ENCODE measurements around the gene BCL2. TPM values are rescaled to one million over a fixed set of nuclear protein-coding genes. Genes with fewer than 3 reads are reported as not detected.
"Not testable (repeated sequence)": the region's sequence is repeated elsewhere in the genome, so short reads cannot be mapped to it uniquely, and the experiment has no call there.

The BCL2 gene
- total RNA-seq, 2 donors from 2014 or later: 95.4 to 269 TPM

- peaks cover 97% of the 10 kb centered on the region for H3K36me3 Mint-ChIP-seq (ENCODE audit: low read depth)
- no peaks in the 10 kb centered on the region for H3K27me3 Mint-ChIP-seq
- peak overlapping the region; percentile 98 for H3K27ac Mint-ChIP-seq
- peak; percentile 21 for ATAC-seq (replicated peaks)
- H3K4me3 Mint-ChIP-seq: peak overlapping the region; percentile 83
- peaks cover 77% of the 10 kb centered on the region for H3K4me1 Mint-ChIP-seq
- peaks cover 6% of the 10 kb centered on the region for H3K9me3 Mint-ChIP-seq
Observed at GRCh38 chr18:63213936-63214671, 105.5 kb downstream of the BCL2 start.

GRCh38 chr18:63213331-63213900 lies 106.2 kb downstream of the BCL2 start:
- peak; percentile 76 for ATAC-seq (replicated peaks)
- Mint-ChIP-seq H3K9me3 (no peaks in the 10 kb centered on the region), H3K27ac (peak overlapping the region; percentile 98), H3K36me3 (ENCODE audit: low read depth) (peaks cover 97% of the 10 kb centered on the region), H3K4me3 (peak overlapping the region; percentile 83), H3K27me3 (no peaks in the 10 kb centered on the region), H3K4me1 (peaks cover 77% of the 10 kb centered on the region)

DNA sequence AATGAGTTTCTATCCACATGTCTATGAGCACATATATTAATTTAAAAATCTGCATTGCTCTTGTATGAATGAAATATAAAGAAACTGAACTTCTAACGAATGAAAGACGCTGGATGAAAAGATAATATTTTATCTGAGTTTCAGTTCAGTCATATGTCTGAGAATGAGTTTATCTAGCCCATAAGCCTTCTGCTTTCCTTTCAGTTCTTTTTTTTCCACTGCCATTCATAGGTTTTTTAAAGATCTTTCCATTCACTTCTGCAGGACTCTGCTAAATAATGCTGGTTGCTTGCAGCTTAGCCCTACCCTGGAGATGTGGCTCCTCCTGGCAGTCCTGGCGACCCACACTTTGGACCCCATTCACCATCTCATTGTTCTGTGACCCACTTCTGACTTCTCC lies 109.0 kb downstream of the BCL2 start:
- no peaks in the 10 kb centered on the region for H3K9me3 Mint-ChIP-seq
- peak overlapping the region; percentile 98 for H3K27ac Mint-ChIP-seq
- ATAC-seq (replicated peaks): no peak
- peaks cover 73% of the 10 kb centered on the region for H3K4me1 Mint-ChIP-seq
- H3K4me3 Mint-ChIP-seq: peak overlapping the region; percentile 83
- H3K36me3 Mint-ChIP-seq (ENCODE audit: low read depth): peaks cover 97% of the 10 kb centered on the region
- no peaks in the 10 kb centered on the region for H3K27me3 Mint-ChIP-seq

- no peaks in the 10 kb centered on the region for H3K27me3 Mint-ChIP-seq
- peak overlapping the region; percentile 98 for H3K27ac Mint-ChIP-seq
- no peaks in the 10 kb centered on the region for H3K9me3 Mint-ChIP-seq
- peak overlapping the region; percentile 83 for H3K4me3 Mint-ChIP-seq
- peaks cover 100% of the 10 kb centered on the region for H3K36me3 Mint-ChIP-seq (ENCODE audit: low read depth)
- peaks cover 79% of the 10 kb centered on the region for H3K4me1 Mint-ChIP-seq
- ATAC-seq (replicated peaks): peak; percentile 2
Observed at GRCh38 chr18:63208676-63209075, 110.9 kb downstream of the BCL2 start.

- H3K36me3 Mint-ChIP-seq (ENCODE audit: low read depth): peaks cover 99% of the 10 kb centered on the region
Observed at GRCh38 chr18:63207835-63208234, 111.7 kb downstream of the BCL2 start.

DNA sequence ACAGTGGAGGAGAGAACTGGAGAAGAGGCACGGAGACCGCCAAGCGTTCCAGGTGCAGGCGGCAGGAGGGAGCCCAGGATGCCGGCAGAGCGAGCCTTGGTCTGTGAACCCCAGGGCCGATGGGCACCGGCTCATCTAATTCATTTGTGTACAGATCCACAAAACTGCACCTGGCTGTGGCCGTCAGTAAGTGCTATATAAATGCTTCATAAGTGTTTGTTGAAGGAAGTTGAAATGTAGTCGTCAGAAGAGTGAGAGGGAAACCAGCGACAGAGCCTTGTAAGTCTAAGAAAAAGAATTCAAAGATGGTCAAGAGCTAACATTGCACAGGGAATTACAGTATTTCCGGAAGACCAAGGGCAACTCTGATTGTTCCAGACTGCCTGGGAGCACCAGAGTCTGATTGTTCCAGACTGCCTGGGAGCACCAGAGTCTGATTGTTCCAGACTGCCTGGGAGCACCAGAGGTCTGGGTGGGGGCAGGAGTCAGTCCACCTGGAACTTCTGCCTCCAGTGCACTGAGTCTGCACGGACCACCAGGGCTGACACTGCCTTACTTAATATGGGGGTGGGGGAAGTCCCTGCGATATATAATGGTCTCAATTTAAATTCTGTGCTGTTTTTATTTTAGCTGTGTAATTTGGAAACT lies 112.3 kb downstream of the BCL2 start:
- Mint-ChIP-seq H3K4me1 (peaks cover 83% of the 10 kb centered on the region), H3K9me3 (no peaks in the 10 kb centered on the region), H3K27ac (peak overlapping the region; percentile 98), H3K27me3 (no peaks in the 10 kb centered on the region), H3K4me3 (peak overlapping the region; percentile 83), H3K36me3 (ENCODE audit: low read depth) (peaks cover 99% of the 10 kb centered on the region)
- peak; percentile 13 for ATAC-seq (replicated peaks)

More at GRCh38 chr18:63207835-63208234, 111.7 kb downstream of the BCL2 start:
- H3K4me3 Mint-ChIP-seq: peak overlapping the region; percentile 83
- H3K4me1 Mint-ChIP-seq: peaks cover 77% of the 10 kb centered on the region
- peak overlapping the region; percentile 98 for H3K27ac Mint-ChIP-seq
- H3K9me3 Mint-ChIP-seq: no peaks in the 10 kb centered on the region
- ATAC-seq (replicated peaks): no peak
- H3K27me3 Mint-ChIP-seq: no peaks in the 10 kb centered on the region

DNA sequence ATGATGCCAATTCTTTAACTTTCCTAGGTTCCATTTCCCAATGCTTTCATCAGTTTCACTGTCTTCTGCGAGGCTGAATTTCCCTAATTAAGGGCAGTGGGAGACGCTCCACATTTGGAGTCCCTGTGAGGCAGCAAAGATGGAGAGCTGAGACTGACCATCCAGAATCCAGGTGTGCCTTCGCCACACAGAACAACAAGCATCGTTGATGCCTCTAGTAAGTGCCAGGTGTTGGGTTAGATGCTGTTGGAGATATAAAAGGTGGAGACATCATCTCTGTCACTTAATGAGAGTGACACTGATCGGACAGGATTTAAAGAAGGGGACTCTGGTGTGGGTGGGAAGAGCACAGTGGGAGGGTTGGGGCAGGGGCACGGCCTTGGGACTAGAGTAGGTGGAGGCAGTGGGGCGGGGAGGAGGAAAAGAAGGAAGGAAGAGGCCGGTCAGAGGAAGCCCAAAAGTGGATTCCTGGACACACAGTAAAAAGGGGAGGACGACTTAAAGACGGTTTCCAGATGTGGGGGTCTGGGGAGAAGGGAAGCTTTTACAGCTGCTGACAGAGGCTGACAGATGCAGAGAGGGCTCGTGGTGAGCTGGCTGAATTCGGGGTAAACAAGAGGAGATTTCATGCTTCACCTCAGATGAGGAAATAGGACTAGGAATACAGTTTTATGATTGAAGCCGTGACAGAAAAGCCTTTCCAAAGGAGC lies 113.0 kb downstream of the BCL2 start:
- no peaks in the 10 kb centered on the region for H3K9me3 Mint-ChIP-seq
- H3K27me3 Mint-ChIP-seq: no peaks in the 10 kb centered on the region
- peaks cover 82% of the 10 kb centered on the region for H3K4me1 Mint-ChIP-seq
- peaks cover 93% of the 10 kb centered on the region for H3K36me3 Mint-ChIP-seq (ENCODE audit: low read depth)
- H3K27ac Mint-ChIP-seq: peak overlapping the region; percentile 98
- H3K4me3 Mint-ChIP-seq: peak overlapping the region; percentile 83
- peak; percentile 10 for ATAC-seq (replicated peaks)

GRCh38 chr18:63205791-63206252 lies 113.7 kb downstream of the BCL2 start:
- H3K36me3 Mint-ChIP-seq (ENCODE audit: low read depth): peaks cover 86% of the 10 kb centered on the region
- peaks cover 77% of the 10 kb centered on the region for H3K4me1 Mint-ChIP-seq
- peak; percentile 54 for ATAC-seq (replicated peaks)
- H3K27ac Mint-ChIP-seq: peak overlapping the region; percentile 98
- H3K4me3 Mint-ChIP-seq: peak overlapping the region; percentile 83
- no peaks in the 10 kb centered on the region for H3K27me3 Mint-ChIP-seq
- no peaks in the 10 kb centered on the region for H3K9me3 Mint-ChIP-seq

- Mint-ChIP-seq H3K36me3 (ENCODE audit: low read depth) (peaks cover 62% of the 10 kb centered on the region), H3K9me3 (no peaks in the 10 kb centered on the region), H3K27ac (peak overlapping the region; percentile 98), H3K27me3 (no peaks in the 10 kb centered on the region), H3K4me1 (peaks cover 56% of the 10 kb centered on the region), H3K4me3 (peak overlapping the region; percentile 83)
- ATAC-seq (replicated peaks): no peak
Observed at GRCh38 chr18:63203497-63203896, 116.1 kb downstream of the BCL2 start.

DNA sequence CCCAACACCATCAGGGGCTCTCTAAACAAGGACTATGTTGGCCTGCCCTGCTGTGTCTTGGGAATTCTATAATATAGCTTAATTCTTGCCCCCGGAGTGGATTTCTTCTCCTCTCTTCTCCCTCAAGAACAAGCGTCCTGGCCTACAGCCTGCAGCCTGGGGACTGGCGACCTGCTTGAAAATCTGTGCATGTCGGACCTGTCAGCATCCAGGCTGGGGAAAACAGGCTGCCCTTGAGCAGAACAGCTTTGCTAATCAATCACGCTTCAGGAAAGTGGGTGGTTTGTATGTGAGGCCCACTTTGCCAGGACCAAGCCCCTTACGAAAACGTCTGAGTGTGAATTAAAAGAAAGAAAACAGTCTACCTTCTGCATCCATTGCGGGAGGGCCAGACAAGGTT lies 116.7 kb downstream of the BCL2 start:
- H3K27me3 Mint-ChIP-seq: no peaks in the 10 kb centered on the region
- H3K4me1 Mint-ChIP-seq: peaks cover 50% of the 10 kb centered on the region
- ATAC-seq (replicated peaks): no peak
- peaks cover 56% of the 10 kb centered on the region for H3K36me3 Mint-ChIP-seq (ENCODE audit: low read depth)
- H3K9me3 Mint-ChIP-seq: no peaks in the 10 kb centered on the region
- peak overlapping the region; percentile 98 for H3K27ac Mint-ChIP-seq
- peak overlapping the region; percentile 83 for H3K4me3 Mint-ChIP-seq

DNA sequence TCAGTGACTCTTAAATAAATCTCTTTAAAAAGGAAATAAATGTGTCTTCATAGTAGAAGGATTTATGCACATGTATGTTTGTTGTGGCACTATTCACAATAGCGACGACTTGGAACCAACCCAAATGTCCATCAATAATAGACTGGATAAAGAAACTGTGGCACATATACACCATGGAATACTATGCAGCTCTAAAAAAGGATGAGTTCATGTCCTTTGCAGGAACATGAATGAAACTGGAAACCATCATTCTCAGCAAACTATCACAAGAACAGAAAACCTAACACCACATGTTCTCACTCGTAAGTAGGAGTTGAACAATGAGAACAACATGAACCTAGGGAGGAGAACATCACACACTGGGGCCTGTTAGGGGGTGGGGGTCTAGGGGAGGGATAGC lies 118.1 kb downstream of the BCL2 start:
- H3K27me3 Mint-ChIP-seq; ATAC-seq (replicated peaks); H3K27ac Mint-ChIP-seq; H3K4me3 Mint-ChIP-seq; H3K9me3 Mint-ChIP-seq: not testable (repeated sequence)
- H3K4me1 Mint-ChIP-seq: peaks cover 40% of the 10 kb centered on the region
- H3K36me3 Mint-ChIP-seq (ENCODE audit: low read depth): peaks cover 42% of the 10 kb centered on the region

DNA sequence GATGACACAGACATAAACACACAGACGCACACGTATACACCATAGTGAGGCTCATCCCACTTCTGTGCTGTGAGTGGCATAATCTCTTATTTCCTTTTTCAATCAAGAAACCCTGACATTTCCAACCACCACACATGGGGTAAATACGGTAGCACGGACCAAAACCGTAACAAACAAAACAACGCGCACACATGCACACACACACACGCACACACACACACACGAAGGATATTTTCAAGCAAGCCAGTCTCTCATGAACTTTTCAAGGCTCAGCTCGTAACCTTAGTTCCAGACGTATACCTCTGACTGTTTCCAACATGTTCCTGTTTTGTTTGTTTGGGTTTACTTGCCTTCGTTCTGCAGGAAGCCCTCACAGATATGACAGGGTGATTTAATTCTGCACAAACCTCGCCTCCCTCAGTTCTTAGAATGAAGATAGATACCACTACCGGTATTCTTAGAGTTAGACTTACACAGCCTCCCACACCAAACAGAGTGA lies 119.8 kb downstream of the BCL2 start:
- Mint-ChIP-seq H3K4me1 (peaks cover 23% of the 10 kb centered on the region), H3K9me3 (no peaks in the 10 kb centered on the region), H3K36me3 (ENCODE audit: low read depth) (peaks cover 25% of the 10 kb centered on the region), H3K27me3 (no peaks in the 10 kb centered on the region), H3K27ac (no peak overlapping the region), H3K4me3 (no peak overlapping the region)
- peak; percentile 86 for ATAC-seq (replicated peaks)

DNA sequence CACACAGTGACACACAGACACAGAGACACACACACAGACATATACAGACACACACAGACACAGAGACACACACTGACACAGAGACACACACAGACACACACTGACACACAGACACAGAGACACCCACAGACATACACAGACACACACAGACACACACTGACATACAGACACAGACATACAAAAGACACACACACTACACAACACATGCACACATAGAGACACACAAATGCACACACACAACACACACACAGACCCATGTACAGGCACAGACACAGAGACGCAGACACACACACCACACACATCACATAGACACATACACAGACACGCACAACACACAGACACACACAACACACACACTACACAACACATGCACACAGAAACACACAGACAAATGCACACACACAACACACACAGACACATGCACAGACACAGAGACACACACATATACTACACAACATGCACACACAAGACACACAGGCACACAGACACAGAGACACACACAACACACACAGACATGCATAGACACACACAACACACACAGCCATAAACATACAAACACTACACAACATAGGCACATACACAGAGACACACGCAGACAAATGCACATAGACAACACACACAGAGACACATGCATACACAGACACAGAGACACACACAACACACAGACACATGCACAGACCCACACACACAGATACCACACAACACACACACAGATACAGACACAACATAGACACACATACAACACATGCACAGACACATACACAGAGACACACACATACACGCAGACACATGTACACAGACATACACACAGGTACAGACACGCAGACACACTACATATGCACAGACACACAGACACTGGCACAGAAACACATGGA lies 120.5 kb downstream of the BCL2 start:
- no peak overlapping the region for H3K27ac Mint-ChIP-seq
- no peak for ATAC-seq (replicated peaks)
- H3K4me1 Mint-ChIP-seq: peaks cover 16% of the 10 kb centered on the region
- H3K27me3 Mint-ChIP-seq: no peaks in the 10 kb centered on the region
- no peaks in the 10 kb centered on the region for H3K9me3 Mint-ChIP-seq
- peaks cover 18% of the 10 kb centered on the region for H3K36me3 Mint-ChIP-seq (ENCODE audit: low read depth)
- H3K4me3 Mint-ChIP-seq: no peak overlapping the region

All from activated T-helper 17 cell treated with anti-CD3 and anti-CD28 coated beads, Interleukin-2, amount 50 U/mL, for 72 hours (primary cell).